ENCODE data around the gene FASLG.
"Not testable (repeated sequence)": the region's sequence is repeated elsewhere in the genome, so short reads cannot be mapped to it uniquely, and the experiment has no call there.

Gene FASLG

GRCh38 chr1:172674831-172675613 is 16.1 kb downstream of the FASLG start:
- H3K4me3 ChIP-seq (replicated peaks; ENCODE audit: low read depth, low read length) = no peak overlapping the region
- DNase-seq (ENCODE audit: low read depth) = no peak
- TF ChIP-seq CTCF (IDR thresholded peaks at IDR 0.05; ENCODE audit: low read length, missing control alignments) = no peak

- no peak for TF ChIP-seq CTCF (IDR thresholded peaks at IDR 0.05; ENCODE audit: low read length, missing control alignments)
- peak; percentile 17 for DNase-seq (ENCODE audit: low read depth)
- no peak overlapping the region for H3K4me3 ChIP-seq (replicated peaks; ENCODE audit: low read depth, low read length)
Measured at GRCh38 chr1:172679000-172679772, 20.3 kb downstream of the FASLG start.

- no peak for TF ChIP-seq CTCF (IDR thresholded peaks at IDR 0.05; ENCODE audit: low read length, missing control alignments)
Measured at GRCh38 chr1:172680244-172680643, 21.3 kb downstream of the FASLG start.

GRCh38 chr1:172680733-172681275 is 21.9 kb downstream of the FASLG start:
- no peak overlapping the region for H3K4me3 ChIP-seq (replicated peaks; ENCODE audit: low read depth, low read length)
- no peak for TF ChIP-seq CTCF (IDR thresholded peaks at IDR 0.05; ENCODE audit: low read length, missing control alignments)
- no peak for DNase-seq (ENCODE audit: low read depth)

More at GRCh38 chr1:172680244-172680643, 21.3 kb downstream of the FASLG start:
- no peak for DNase-seq (ENCODE audit: low read depth)
- no peak overlapping the region for H3K4me3 ChIP-seq (replicated peaks; ENCODE audit: low read depth, low read length)

GRCh38 chr1:172682812-172683211 is 23.9 kb downstream of the FASLG start:
- no peak for DNase-seq (ENCODE audit: low read depth)
- TF ChIP-seq CTCF (IDR thresholded peaks at IDR 0.05; ENCODE audit: low read length, missing control alignments) = no peak
- H3K4me3 ChIP-seq (replicated peaks; ENCODE audit: low read depth, low read length) = no peak overlapping the region

GRCh38 chr1:172686143-172686542 is 27.2 kb downstream of the FASLG start:
- TF ChIP-seq CTCF (IDR thresholded peaks at IDR 0.05; ENCODE audit: low read length, missing control alignments) = no peak
- DNase-seq (ENCODE audit: low read depth) = no peak

GRCh38 chr1:172688428-172689085 is 29.7 kb downstream of the FASLG start:
- H3K4me3 ChIP-seq (replicated peaks; ENCODE audit: low read depth, low read length); DNase-seq (ENCODE audit: low read depth): not testable (repeated sequence)

More at GRCh38 chr1:172686143-172686542, 27.2 kb downstream of the FASLG start:
- H3K4me3 ChIP-seq (replicated peaks; ENCODE audit: low read depth, low read length) = no peak overlapping the region

- not testable (repeated sequence) for DNase-seq (ENCODE audit: low read depth); H3K4me3 ChIP-seq (replicated peaks; ENCODE audit: low read depth, low read length)
Measured at GRCh38 chr1:172690925-172691324, 32.0 kb downstream of the FASLG start.

Data from fibroblast of pulmonary artery (primary cell).